SH-SY5Y (cell line): ENCODE measurements around the gene DIS3L2.

Source experiments
- GATA2 ChIP-seq: IDR thresholded peaks from 2 replicates; pipeline ENCODE4 v1.6.1; 2011; ENCODE audit warnings: mild to moderate bottlenecking, low read depth, low read length
- GATA3 ChIP-seq: IDR thresholded peaks from 2 replicates; pipeline ENCODE4 v1.6.1; 2011; ENCODE audit warnings: low read depth, mild to moderate bottlenecking, low read length, moderate library complexity

The DIS3L2 gene

GRCh38 chr2:231961349-231962166 is at the start of gene DIS3L2:
Gene DIS3L2 (plus strand): TSS chr2:231961713. CDS start chr2:232014928, 53,215 bp downstream.
- TF ChIP-seq GATA3 (no peak), GATA2 (no peak)

- TF ChIP-seq GATA3, result no peak
- TF ChIP-seq GATA2, result no peak
Measured at GRCh38 chr2:231914077-231914690, 47.3 kb upstream of the DIS3L2 start.

- TF ChIP-seq GATA3, result no peak
- no peak for TF ChIP-seq GATA2
Measured at GRCh38 chr2:231917280-231918066, 44.0 kb upstream of the DIS3L2 start.

- TF ChIP-seq GATA3 (no peak), GATA2 (no peak)
Measured at GRCh38 chr2:231918501-231919330, 42.8 kb upstream of the DIS3L2 start.

GRCh38 chr2:231919341-231920035 is 42.0 kb upstream of the DIS3L2 start:
- TF ChIP-seq GATA2, result no peak
- TF ChIP-seq GATA3, result no peak

GRCh38 chr2:231920366-231920765 is 41.1 kb upstream of the DIS3L2 start:
- TF ChIP-seq GATA2 (no peak), GATA3 (no peak)

GRCh38 chr2:231920795-231921194 is 40.7 kb upstream of the DIS3L2 start:
- TF ChIP-seq GATA3, result no peak
- TF ChIP-seq GATA2, result no peak

GRCh38 chr2:231922311-231923009 is 39.1 kb upstream of the DIS3L2 start:
- TF ChIP-seq GATA2 (no peak), GATA3 (no peak)

- TF ChIP-seq GATA3 (no peak), GATA2 (no peak)
Measured at GRCh38 chr2:231923010-231923344, 38.5 kb upstream of the DIS3L2 start.

- TF ChIP-seq GATA3, result no peak
- TF ChIP-seq GATA2, result no peak
Measured at GRCh38 chr2:231923951-231924888, 37.3 kb upstream of the DIS3L2 start.

GRCh38 chr2:231924889-231925275 is 36.6 kb upstream of the DIS3L2 start:
- TF ChIP-seq GATA3 (no peak), GATA2 (no peak)
